Raji (cell line): ENCODE results near the gene MITD1.

ENCODE experiments used
- POLR2A ChIP-seq: IDR thresholded peaks from 2 replicates; pipeline ENCODE4 v1.6.1; 2011; ENCODE audit warnings: low read depth, low read length, control low read depth; ENCODE audit not compliant: insufficient read depth

MITD1 gene

DNA sequence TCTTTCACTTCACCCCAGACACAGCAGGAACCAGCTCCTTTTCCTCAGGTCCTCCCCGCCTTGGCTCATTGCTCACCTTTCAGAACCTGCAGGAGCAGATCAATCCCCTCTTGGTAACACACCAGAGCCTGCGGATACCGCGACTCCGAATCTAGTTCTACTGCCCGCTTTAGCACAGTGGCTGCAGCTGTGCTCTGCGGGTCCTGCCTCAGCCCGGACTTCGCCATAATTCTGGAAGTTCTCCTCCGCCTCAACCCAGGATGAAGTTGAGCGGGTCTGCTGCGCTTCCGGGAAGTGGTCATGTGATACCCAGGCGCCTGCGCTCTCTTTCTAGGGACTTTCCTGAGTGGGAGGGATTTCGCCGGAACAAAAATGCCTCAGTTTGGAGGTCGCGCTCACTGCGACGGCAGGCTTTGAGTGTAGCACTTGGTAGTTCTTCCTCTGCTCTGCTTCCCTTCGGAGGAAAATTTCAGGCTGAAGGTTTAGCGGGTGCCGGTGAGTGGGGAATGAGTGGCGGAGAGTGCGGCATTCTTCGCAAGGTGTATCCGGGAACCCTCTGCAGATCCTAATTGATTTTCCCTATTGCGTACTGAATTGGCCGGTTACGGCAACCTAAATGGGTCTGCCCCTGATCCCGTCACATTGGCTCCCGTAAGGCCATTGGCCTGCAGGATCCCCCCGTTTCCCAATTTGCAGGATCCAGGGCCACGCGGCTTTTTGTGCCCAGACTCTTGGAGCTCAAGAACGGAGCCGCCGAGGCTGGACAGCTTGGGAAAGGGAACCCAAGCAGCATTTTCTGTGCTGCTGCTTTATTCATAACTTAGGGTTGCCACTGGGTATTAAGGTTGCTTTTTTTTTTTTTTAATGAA is at the start of gene MITD1, which contains the start of gene MRPL30:
Gene MITD1 (minus strand): TSS at position 304 of the 869 bp plus-strand sequence. CDS start 77 bp downstream, at position 227.
Gene MRPL30 (plus strand): TSS at position 430 of the 869 bp plus-strand sequence. CDS start 5,020 bp downstream, outside the sequence.
- peak; percentile 92 for TF ChIP-seq POLR2A

DNA sequence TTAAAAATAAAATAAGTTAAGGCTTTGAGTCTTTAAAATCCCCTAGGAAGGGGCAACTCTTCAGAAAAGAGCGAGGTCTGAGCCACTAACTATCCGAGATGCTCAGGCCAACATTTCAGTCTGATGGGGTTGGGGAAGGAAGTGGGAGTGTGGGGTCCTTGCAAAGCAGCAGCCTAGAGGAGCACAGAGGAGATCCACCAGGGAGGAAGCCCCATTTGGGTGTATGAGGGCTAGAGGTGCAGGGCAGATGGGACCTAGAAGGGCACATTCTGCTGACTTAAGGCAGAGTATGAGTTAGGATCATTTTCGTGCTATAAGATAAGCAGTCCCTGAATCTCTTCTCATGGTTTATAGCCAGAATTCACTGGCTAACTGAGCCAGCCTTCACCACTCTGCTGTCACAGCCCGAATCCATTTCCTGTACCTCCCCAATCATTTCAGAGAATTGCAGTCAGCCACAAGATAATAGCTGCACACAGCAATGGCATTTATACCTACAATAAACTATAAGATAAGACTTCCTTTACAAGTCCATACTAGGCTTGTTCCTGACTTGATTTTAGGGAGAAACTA is 37.2 kb upstream of the MITD1 start:
- TF ChIP-seq POLR2A = no peak

DNA sequence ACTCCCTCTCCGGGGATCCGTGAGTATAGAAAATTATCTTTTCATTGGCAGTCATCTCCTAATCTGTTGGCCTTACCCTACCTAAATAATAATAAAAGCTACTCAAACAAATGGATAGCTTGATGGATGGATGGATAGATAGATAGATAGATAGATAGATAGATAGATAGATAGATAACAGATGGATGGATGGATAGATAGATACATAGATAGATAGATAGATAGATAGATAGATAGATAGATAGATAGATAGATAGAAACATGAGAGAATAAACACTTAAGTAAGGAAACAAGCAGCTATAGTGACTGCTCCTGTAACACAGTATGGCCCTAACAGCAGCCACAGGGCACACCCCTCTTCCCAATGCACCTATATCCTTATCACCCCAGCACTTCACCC is 35.2 kb upstream of the MITD1 start:
- no peak for TF ChIP-seq POLR2A

DNA sequence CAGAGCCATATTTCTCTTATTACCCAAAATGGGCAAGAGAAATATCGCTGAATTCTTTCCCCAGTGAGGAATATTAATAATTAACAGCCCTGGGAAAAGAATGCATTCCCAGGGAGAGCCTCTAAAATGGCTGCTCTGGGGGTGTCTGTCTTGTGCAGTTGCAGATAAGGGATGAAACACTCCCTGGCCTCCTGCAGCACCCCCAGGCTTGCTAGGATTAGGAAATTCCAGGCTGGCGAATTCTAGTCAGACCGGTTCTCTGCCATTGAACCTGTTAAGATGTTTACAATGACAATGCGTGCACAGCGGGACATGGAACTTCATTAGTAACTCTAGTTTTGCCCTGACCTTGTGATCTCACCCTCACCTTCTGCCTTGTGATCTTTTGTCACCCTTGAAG is 24.6 kb upstream of the MITD1 start:
- no peak for TF ChIP-seq POLR2A

DNA sequence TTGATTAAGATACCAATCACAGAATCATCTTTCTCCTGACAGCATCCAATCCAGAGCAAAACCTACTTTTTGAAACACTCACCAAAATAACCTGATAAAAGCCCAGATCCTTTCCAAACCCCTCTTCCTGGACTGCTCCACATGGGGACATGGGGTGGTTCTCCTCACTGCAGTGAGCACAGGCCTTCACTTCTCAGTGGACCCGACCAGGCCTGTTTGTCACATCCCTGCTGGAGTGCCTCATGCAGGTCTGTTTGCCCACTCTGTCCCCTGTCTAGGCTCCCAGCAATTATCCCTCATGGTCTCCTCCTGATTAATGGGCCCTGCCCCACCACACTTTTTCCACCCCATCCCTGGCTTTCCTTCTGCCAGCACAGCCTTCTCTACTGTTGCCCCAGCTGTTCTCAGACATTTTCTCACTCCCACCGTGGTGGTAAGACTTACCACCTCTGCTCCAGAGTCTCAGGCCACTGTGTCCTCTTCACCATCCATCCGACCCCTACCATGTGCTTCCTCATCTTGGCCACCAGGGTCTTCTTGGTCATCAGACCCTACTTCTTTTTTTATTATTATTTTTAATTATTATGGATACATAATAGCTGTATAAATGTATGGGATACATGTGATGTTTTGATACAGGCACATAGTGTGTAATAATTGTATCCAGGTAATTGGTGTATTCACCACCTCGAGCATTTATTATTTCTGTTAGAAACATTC is 21.3 kb upstream of the MITD1 start:
- TF ChIP-seq POLR2A = no peak

DNA sequence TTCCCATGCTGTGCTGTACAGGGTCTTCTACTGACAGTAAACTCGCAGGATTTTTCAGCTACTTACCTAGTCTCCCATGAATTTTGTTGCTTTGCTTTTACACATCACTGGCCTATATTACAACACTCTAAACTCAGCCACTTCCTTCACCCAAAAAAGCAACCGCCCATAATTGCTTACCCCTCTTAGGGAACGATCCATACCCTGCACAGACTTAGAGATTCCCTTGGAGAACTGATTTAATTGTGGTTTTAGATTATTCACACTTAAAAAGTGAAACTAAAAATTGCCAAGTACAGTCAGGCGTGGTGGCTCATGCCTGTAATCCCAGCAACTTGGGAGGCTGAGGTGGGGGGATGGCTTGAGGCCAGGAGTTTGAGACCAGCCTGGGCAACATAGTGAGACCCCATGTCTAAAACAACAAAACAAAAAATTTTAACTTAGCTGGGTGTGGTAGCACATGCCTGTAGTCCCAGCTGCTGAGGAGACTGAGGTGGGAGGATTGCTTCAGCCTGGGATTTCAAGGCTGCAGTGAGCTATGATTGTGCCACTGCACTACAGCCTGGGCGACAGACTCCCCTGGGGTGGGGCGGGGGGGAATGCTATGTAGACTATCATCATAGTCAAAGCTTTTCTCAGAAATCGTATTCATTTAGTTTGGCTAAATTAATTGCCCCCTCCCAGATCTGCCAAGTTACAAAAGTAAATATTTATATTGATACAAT is 19.4 kb upstream of the MITD1 start:
- TF ChIP-seq POLR2A = no peak

DNA sequence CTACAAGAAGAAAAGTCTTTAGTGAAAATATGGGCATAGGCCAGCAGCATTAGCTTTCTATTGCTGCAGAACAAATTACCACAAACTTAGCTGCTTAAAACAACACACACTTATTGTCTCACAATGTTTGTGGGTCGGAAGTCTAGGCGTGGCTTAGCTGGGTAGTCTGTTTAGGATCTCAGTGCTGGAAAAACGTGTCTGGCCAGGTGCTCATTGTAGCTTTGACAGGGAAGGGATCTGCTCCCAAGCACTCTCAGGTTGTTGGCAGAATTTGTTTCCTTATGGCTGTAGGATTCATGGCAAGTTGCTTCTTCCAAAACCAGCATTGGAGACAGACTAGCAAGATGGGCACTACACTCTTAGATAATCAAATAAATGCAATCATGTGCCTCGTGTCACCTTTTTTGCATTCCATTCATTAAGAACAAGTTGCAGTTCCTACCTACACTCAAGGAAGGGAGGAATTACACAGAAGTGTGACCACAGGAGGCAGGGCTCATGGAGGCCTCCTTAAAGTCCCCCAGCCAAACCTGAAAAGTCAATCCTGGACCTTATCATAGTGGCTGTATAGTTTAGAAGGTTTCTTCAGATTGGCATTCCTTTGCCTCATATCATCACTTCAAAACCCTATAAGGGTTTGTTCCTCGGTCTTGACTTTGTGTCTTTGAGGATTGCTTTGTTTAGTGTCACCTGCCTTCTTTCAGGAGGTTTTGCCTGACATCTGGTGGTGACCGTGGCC is 17.4 kb upstream of the MITD1 start:
- TF ChIP-seq POLR2A = no peak

DNA sequence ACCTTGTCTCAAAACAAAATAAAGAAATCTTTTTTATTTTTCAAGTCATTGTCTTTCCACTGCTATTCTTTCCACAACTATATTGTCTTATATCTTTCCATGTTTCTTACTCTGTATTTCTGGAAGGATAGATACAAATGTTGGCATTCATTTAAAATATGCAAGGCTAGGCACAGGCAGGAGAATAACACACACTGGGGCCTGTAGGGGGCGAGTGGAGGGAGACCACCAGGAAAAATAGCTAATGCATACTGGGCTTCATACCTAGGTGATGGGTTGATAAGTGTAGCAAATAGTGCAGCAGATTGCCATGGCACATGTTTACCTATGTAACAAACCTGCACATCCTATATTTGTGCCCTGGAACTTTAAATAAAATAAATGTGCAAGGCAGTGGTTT is 9.7 kb upstream of the MITD1 start:
- no peak for TF ChIP-seq POLR2A

DNA sequence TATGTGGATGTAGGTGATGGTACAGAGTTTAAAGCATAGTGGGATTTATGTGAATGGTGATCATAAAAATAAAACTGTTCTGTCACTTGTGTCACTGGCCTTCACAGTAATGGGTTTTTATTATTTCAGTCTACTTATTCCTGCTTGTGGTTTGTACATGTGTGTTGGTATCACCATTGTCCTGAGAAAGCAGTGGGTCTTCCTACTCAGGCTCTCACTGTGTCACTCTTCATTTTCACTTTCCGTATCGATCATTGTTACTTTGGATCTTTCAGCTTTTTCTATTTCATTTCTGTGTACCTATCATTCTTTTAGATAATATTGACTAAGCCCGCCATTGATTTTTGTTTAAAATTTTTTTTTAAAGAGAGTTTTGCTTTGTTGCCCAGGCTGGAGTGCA is 7.5 kb upstream of the MITD1 start:
- TF ChIP-seq POLR2A = no peak

DNA sequence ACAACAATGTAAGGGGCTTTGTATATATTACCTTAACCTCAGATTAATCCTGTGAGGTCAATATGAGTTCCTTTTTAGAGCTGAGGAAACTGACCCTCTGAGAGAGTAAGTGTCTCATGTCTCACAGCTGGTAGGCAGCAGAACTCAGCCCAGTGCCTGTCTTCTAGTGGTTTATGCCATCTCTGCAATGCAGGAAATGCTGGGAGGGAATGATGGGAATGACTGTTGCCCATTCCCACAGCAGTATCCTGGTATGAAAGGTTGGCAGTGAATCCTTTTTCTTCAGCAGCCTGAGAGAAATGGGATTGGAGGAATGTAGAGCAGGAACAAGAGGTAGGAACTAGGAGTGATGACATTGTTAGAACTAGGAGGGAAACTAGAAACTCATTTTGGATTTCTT is 6.2 kb upstream of the MITD1 start:
- TF ChIP-seq POLR2A = no peak

DNA sequence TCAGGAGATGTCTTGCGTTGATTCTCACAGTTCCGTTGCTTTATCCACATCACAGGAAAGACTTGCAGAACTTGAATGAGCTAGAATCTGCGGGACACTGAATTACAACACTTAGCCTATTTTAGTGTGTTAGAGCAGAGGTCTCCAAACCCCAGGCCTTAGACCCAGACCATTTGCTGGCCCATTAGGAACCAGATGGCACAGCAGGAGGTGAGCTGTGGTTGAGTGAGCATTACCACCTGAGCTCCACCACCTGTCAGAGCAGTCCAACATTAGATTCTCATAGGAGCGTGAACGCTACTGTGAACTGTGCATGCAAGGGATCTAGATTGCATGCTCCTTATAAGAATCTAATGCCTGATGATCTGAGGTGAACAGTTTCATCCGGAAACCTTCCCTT is 4.0 kb upstream of the MITD1 start:
- no peak for TF ChIP-seq POLR2A

DNA sequence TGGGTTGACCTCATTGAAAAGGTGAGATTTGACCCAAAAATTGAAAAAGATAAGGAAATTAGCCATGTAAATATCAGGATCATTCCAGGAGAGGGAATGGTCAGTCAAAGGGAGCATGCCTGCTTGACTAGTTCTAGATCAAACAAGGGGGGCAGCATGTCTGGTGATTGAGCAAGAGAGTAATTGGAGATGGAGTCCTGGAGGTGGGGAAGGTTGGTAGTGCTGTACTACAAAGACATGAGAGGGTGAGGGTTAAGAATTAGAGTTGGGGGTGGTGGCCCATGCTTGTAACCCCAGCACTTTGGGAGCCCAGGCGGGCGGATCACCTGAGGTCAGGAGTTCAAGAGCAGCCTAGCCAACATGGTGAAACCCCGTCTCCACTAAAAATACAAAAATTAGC is 2.2 kb upstream of the MITD1 start:
- no peak for TF ChIP-seq POLR2A

DNA sequence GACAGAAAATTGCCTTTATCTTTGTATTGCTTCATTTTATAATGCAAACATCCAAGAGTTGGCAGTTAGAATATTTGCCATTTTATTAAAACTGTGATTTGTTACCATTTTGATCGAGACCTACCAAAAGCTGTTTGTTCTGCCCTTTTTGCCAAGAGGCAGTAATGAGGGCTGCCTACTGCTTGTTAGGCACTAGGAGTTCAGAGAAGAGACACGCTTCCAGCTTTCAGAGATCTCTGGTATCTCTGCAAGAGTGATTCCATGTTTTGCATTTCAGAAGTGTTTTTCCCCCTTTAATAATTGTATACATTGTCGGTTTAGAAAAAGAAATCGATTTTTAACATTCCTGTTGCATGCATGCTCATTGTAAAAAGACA is 754 bp upstream of the MITD1 start:
- TF ChIP-seq POLR2A = no peak

DNA sequence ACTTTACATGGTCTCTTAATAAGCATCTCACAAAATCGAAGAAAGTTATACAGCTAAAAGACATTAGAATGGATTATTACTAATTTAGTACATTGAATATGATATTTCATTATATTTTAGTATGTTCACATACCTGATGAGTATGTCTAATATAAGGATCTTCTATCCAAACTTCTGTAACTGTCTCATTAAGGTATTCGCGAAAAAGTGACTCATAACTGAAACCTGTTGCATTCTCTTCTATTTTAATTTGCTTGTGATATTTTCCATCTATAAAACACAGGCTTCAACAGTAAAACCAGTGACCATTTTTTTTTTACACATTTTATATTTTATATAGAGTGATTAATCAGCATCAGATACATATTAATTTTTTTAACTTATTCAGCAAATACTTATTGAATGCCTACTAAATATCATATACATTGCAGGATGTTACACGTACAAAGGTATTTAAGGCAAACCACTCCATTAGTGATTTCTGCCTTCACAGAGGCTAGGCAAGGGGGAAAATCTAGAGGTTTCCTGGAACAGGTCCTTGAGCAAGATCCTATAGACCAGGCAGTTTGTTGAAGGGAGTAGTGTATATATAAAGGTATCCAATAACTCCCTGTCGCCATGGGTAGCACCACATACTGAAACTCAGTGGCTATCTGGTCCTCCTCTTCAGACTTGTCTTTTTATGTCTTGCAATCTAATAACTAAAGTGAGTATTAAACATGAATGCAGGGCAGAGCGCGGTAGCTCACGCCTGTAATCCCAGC is 9.3 kb downstream of the MITD1 start:
- TF ChIP-seq POLR2A = no peak

DNA sequence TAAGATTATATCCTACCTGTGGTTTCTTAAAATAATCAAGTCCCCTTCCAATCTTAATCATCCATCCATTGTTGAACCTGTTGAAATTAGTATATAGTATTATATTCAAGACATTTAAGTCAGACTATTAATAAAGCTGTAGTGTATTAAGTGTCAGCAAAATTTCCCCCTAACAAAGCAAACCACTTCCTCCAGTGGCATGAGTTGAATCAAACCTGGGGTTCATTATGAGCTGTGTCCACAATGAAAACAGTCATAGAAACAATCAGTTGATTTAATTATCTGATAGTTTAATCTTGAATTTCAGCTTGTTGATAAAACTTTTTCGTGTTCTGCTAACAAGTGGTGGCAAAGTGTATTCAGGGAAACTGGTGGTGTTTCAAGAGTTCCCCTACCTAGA is 11.3 kb downstream of the MITD1 start:
- no peak for TF ChIP-seq POLR2A
